ENCODE data around the gene STX18. TPM values are rescaled to one million over a fixed set of nuclear protein-coding genes. Genes with fewer than 3 reads are reported as not detected.

STX18 gene
- total RNA-seq, 2 donors from 2014 or later: 31.4 to 31.8 TPM

DNA sequence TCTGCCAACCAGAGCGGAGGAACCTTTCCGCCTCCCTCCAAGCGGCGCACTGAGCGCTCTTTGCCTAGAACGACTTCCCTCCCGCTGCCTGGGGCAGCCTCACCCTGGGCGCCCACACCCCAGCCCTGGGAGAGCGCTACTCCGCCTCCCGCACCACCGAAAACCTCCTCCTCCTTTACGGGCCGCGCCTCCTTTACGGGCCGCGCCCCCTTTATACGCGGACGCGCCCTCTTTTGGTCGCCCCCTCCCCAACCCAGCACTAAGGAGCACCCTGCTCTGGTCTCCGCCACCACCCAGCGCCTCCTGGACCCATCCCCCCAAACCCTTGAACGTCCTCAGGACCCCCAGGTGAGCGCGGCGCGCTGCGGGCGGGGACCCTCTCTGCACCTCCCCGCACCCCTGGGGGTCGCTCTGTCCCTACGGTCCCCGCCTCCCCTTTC, 155.5 kb downstream of the STX18 start:
- no peaks in the 10 kb centered on the region for H3K4me1 ChIP-seq
- no peaks in the 10 kb centered on the region for H3K9me3 ChIP-seq
- H3K4me3 ChIP-seq: peak overlapping the region; percentile 32
- no peaks in the 10 kb centered on the region for H3K36me3 ChIP-seq
- intact Hi-C loops (cut with DNase I): no loop called here
- peaks cover 40% of the 10 kb centered on the region for H3K27me3 ChIP-seq
- H3K9ac ChIP-seq (ENCODE audit: low read depth in 2 of 2, low read length in 2 of 2): peak overlapping the region in 1 of 2 donors; percentile 56
- no peak overlapping the region for H3K27ac ChIP-seq
- no peak for DNase-seq
- TF ChIP-seq, protein P1, sequence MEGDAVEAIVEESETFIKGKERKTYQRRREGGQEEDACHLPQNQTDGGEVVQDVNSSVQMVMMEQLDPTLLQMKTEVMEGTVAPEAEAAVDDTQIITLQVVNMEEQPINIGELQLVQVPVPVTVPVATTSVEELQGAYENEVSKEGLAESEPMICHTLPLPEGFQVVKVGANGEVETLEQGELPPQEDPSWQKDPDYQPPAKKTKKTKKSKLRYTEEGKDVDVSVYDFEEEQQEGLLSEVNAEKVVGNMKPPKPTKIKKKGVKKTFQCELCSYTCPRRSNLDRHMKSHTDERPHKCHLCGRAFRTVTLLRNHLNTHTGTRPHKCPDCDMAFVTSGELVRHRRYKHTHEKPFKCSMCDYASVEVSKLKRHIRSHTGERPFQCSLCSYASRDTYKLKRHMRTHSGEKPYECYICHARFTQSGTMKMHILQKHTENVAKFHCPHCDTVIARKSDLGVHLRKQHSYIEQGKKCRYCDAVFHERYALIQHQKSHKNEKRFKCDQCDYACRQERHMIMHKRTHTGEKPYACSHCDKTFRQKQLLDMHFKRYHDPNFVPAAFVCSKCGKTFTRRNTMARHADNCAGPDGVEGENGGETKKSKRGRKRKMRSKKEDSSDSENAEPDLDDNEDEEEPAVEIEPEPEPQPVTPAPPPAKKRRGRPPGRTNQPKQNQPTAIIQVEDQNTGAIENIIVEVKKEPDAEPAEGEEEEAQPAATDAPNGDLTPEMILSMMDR (IDR thresholded peaks at IDR 0.05): no peak

DNA sequence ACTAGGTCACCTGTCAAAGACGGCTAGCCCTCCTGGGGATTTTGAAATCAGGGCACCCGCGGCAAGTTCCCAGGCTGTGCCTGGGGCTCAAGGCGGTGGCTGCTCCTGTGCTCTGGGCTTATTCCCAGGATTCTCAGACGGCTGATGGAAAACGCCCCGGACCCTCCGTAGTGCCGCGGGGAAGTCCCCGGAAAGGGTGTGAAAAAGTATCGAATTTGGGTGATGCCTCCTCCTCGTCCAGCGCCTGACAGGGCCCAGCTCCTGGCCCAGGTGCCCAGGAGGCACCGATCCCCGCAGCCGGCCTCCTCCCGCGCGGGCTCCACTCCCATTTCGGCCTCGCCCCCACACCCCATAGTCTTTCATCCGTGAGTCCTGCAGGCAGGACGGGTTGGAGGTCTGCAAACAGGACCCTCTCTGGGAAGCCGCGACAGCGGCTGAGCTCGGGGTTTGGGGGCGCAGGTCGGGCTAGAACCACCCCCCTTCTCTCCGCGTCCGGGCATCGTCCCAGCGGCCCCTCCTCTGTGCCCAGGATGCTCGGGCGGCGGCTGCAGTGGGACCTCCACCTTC, 156.0 kb downstream of the STX18 start:
- intact Hi-C loops (cut with DNase I): no loop called here
- Histone ChIP-seq H3K27me3 (peaks cover 36% of the 10 kb centered on the region), H3K4me3 (peak overlapping the region; percentile 32)

DNA sequence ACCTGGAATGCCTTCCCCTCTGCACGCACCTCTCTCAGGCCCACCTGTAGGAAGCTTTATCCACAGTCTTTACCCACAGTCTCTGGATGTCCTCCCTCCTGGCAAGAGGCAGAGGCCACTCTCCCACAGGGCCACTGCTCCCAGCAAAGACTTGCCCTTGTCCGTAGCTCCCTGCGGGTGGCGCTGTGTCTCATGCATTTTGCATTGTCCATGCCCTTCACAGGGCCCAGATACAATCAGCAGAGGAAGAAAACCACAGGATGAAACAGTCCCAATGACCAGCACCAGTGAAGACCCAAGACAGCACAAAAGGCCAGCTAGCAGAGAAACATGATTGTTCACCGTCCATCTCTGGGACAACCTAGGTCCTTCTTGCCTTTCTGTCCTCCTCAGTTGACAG, 157.0 kb downstream of the STX18 start:
- TF ChIP-seq, protein P1 (IDR thresholded peaks at IDR 0.05): no peak
- DNase-seq: no peak
- H3K4me3 ChIP-seq: no peak overlapping the region

More for the DNA sequence above, 156.0 kb downstream of the STX18 start:
- Histone ChIP-seq H3K9ac (ENCODE audit: low read depth in 2 of 2, low read length in 2 of 2) (no peak overlapping the region), H3K36me3 (no peaks in the 10 kb centered on the region), H3K4me1 (no peaks in the 10 kb centered on the region), H3K9me3 (no peaks in the 10 kb centered on the region), H3K27ac (no peak overlapping the region)
- DNase-seq: no peak
- TF ChIP-seq, protein P1 (IDR thresholded peaks at IDR 0.05): no peak

DNA sequence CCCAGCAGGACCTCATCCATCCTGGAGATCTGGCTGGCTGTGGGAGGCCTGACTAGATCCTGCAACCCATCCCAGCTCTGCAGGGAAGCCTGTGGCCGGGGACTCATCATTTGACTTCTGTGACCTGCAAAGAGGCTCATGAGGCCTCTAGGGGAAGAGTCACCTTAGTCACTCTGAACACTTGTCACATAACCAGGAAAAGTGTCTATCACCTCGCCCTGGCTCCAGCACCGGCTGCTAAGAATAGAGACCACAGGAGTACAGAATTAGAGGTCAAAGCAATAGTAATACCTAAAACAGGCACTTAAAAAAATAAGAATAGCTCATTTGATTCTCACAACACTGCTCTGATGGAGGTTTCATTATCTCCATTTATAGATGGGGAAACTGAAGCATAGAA, 158.8 kb downstream of the STX18 start:
- H3K27me3 ChIP-seq: peaks cover 29% of the 10 kb centered on the region
- H3K36me3 ChIP-seq: no peaks in the 10 kb centered on the region
- TF ChIP-seq, protein P1 (IDR thresholded peaks at IDR 0.05): no peak
- H3K9ac ChIP-seq (ENCODE audit: low read depth in 2 of 2, low read length in 2 of 2): no peak overlapping the region
- no peak for DNase-seq
- intact Hi-C loops (cut with DNase I): no loop called here
- H3K4me1 ChIP-seq: no peaks in the 10 kb centered on the region
- H3K4me3 ChIP-seq: no peak overlapping the region
- H3K27ac ChIP-seq: no peak overlapping the region
- no peaks in the 10 kb centered on the region for H3K9me3 ChIP-seq

More for the DNA sequence above, 157.0 kb downstream of the STX18 start:
- Histone ChIP-seq H3K9ac (ENCODE audit: low read depth in 2 of 2, low read length in 2 of 2) (no peak overlapping the region), H3K9me3 (no peaks in the 10 kb centered on the region), H3K27ac (no peak overlapping the region), H3K36me3 (no peaks in the 10 kb centered on the region), H3K4me1 (no peaks in the 10 kb centered on the region), H3K27me3 (peaks cover 36% of the 10 kb centered on the region)
- intact Hi-C loops (cut with DNase I): no loop called here

DNA sequence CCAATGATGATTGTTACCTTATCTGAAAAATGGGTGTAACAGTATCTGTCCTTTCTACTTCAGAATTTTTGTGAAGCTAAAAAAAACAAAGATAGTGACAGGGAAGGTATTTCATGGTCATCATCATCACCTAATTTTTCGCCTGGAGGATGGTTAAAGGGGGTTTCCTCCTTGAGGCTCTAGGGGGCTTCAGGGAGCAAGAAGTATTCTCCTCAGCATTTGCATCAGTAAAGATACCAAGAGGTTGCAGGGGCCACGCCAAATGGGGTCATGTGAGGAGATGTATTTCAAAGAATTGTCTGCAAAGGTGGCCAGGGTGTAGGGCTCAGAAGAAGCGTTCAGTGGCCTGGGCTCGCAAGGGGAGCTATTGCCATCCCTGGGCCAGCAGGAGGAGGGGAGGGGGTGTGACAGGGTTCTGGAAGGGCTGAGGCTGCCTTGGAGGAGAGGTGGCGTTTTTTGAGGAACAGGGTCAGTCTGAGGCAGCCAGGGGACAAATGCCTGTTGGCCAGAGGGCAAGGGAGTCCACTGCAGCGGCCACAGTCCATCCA, 162.2 kb downstream of the STX18 start:
- H3K4me1 ChIP-seq: no peaks in the 10 kb centered on the region

More for the DNA sequence above, 162.2 kb downstream of the STX18 start:
- TF ChIP-seq, protein P1 (IDR thresholded peaks at IDR 0.05): no peak
- no peak overlapping the region for H3K9ac ChIP-seq (ENCODE audit: low read depth in 2 of 2, low read length in 2 of 2)
- DNase-seq: no peak
- no peaks in the 10 kb centered on the region for H3K36me3 ChIP-seq
- H3K27ac ChIP-seq: no peak overlapping the region
- no peaks in the 10 kb centered on the region for H3K9me3 ChIP-seq
- no peak overlapping the region for H3K4me3 ChIP-seq
- no peaks in the 10 kb centered on the region for H3K27me3 ChIP-seq
- intact Hi-C loops (cut with DNase I): no loop called here

Measured in colonic mucosa (tissue), 4 donors.